Measurements from ENCODE around the gene ANKRD27.
A peak's percentile ranks its signal among the peaks of the same experiment; 100 is the strongest.
"Not testable (repeated sequence)": the region's sequence is repeated elsewhere in the genome, so short reads cannot be mapped to it uniquely, and the experiment has no call there.

Gene ANKRD27

DNA sequence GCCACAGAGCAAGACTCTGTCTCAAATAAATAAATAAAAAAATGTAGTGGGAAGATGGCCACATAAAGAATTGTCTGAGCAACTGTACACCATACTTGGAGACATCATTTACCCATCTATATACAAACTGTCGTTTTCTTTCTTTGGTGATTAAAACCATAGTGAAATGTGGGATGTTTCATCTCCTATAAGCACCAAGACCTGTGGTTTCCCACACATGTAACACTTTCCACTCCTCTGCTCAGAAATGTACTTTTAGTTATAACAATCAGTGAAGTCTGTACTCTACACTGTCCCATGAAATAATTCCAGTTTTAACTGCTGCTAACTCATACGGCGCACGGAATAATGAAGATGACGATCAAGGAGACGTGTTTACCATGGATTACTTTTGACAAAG, 75.7 kb downstream of the ANKRD27 start:
- DNase-seq: no peak

DNA sequence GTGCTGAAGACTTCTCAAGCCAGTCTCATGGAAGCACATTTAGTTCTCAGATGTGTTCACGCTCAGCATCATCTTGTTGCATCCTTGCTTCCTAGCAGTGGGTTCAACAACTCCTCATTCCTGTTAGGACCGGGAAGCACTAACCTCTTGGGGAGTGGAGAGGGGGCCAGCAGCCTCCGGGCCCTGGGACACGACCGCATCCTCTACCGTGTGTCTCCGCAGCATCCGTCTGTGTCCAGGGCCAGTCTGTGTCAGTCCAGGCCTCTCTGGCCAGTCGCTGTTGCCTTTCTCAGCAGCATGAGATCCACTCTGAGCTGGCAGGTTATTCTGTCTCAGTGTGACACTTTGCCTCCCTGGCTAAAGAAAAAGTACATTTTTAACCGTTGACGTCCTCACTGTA, 77.0 kb downstream of the ANKRD27 start:
- DNase-seq: no peak

DNA sequence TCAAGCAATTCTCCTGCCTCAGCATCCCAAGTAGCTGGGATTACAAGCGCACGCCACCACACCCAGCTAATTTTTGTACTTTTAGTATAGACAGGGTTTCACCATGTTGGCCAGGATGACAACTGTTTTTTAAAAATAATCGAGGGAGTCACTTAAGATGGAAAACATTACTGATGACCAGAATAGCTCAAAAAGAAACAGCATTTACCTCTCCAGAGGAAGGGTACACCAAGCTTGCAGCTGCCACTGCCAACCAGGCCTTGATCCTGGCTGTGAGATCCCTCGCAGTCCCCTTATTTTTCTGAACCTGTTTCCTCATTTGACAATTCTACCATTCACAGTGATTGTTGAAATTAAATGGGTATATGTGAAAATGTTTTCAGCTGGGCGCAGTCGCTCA, 79.5 kb downstream of the ANKRD27 start:
- DNase-seq: no peak

DNA sequence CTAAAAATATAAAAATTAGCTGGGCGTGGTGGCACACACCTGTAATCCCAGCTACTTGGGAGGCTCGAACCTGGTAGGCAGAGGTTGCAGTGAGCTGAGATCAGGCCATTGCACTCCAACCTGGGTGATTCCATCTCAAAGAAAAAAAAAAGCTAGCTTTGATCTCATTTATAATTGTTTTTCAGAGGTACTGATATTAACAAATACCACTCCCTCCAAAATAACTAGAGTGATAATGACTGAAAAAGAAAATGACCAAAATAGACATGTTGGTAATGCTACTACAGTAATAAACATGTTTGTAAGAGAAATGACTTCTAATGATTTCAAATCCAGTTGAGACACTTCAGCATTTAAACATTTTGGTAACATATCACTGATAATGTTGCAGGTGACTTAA, 81.0 kb downstream of the ANKRD27 start:
- DNase-seq: no peak

DNA sequence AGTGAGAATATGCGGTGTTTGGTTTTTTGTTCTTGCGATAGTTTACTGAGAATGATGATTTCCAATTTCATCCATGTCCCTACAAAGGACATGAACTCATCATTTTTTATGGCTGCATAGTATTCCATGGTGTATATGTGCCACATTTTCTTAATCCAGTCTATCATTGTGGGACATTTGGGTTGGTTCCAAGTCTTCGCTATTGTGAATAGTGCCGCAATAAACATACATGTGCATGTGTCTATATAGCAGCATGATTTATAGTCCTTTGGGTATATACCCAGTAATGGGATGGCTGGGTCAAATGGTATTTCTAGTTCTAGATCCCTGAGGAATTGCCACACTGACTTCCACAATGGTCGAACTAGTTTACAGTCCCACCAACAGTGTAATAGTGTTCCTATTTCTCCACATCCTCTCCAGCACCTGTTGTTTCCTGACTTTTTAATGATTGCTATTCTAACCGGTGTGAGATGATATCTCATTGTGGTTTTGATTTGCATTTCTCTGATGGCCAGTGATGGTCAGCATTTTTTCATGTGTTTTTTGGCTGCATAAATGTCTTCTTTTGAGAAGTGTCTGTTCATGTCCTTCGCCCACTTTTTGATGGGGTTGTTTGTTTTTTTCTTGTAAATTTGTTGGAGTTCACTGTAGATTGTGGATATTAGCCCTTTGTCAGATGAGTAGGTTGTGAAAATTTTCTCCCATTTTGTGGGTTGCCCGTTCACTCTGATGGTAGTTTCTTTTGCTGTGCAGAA, 87.1 kb downstream of the ANKRD27 start:
- DNase-seq: not testable (repeated sequence)

DNA sequence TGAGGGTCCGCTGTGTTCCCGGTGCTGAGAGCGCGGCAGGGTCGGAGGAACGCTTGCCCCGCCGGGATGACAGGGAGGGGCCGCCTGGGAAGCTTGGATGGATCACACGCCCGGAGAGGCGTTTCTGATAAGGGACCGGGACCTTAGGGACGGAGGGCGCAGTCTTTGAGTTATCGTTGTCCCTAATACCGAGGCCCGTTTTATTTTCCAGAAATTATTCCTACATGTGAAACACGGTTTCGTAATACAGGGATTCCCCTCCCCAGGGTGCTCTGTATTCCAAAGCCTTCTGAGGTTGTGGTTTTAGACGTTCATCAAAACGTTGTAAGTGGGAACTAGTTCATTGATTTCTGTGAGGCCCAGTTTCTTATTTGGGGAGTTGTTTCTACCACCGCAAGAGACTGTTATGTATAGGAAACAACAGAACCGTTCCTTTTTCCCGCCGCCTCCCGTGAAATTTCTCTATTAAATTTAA, 93.2 kb downstream of the ANKRD27 start:
- peak; percentile 27 for DNase-seq

DNA sequence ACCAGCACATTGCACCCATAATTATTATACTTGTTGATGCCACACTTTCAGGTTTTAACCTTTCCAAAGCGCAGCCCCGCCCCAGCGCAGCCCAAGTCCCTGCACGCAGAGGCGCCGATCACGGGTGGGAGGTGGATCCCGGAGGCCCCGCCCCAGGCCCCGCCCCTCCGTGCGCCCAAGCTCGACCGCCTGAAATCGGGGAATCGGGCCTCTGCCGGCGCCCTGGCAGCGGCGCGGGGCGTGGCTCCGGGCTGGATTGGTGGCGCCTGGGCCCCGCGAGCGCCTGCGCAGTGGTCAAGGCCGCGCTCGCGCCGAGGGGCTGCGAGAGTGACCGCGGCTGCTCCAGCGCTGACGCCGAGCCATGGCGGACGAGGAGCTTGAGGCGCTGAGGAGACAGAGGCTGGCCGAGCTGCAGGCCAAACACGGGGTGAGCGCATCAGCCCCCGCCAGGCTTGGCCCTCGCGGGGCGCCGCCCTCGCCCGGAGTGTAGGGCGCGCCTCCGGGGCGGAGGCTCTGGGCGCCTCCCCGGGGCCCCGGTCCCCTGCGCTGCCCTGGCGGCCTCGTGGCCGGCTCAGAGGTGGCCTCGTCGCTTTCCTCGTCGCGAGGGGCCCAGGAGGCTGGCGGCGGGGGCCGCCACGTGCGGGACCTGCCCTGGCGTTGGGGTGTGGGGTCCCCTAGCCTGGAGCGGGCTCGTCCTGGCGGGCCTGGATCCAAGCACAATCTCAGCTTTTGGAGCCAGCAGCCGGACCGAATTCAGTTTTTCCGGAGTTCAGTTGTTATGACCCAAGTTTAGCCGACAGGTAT, 93.9 kb downstream of the ANKRD27 start, which contains the start of gene PDCD5:
PDCD5 (plus strand) TSS at position 290 of the 804 bp plus-strand sequence; CDS start at position 362, 72 bp downstream.
- DNase-seq: peak; percentile 100

DNA sequence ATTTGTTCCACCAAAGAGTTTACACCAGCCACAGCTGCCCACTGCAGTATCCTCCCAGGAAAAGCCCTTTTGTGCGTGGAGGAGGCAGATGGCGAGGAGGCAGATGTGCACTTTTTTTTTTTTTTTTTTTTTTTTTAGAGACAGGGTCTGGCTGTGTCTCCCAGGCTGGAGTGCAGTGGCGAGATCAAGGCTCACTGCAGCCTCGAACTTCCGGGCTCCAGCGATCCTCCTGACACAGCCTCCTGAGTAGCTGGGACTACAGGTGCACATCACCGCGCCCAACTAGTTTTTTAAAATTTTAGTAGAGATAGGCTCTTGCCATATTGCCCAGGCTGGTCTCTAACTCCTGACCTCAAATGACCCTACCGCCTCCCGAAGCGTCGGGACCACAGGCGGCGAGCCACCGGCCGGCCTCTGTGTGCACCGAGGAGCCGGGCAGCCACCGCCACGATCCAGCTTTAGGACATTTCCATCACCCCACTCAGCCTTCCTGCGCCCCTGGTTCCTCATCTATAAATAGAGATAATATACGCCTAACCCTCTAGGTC, 94.6 kb downstream of the ANKRD27 start:
- DNase-seq: no peak

DNA sequence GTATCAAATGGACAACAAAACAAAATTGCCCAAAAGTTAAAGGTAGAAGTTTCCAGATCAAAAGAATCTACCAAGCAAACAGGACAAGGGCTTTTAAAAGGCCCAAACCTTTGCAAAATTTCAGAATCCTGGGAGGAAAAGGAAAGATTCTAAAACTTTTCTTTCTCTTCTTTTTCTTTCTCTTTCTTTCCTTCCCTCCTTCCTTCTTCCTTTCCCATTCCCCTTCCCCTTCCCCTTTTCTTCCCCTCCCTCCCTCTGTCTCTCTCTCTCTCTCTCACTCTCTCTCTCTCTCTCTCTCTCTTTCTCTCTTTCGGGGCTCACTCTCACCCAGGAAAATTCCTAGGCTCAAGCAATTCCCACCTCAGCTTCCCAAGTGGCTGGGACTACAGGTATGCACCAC, 98.2 kb downstream of the ANKRD27 start:
- DNase-seq: no peak

DNA sequence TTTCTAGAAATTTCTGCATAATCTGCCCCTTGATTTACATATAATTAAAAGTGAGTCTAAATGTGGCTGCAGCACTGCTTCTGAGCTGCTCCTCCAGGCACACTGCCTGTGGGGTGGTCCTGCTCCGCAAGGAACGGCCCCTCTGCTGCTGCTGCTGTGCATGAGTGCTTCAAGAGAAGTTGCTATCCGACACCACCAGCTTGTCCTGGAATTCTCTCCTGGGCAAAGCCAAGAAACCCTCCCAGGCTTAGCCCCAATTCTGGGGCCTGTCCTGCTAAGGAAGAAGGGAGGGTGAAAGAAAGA, 101.5 kb downstream of the ANKRD27 start:
- no peak for DNase-seq

DNA sequence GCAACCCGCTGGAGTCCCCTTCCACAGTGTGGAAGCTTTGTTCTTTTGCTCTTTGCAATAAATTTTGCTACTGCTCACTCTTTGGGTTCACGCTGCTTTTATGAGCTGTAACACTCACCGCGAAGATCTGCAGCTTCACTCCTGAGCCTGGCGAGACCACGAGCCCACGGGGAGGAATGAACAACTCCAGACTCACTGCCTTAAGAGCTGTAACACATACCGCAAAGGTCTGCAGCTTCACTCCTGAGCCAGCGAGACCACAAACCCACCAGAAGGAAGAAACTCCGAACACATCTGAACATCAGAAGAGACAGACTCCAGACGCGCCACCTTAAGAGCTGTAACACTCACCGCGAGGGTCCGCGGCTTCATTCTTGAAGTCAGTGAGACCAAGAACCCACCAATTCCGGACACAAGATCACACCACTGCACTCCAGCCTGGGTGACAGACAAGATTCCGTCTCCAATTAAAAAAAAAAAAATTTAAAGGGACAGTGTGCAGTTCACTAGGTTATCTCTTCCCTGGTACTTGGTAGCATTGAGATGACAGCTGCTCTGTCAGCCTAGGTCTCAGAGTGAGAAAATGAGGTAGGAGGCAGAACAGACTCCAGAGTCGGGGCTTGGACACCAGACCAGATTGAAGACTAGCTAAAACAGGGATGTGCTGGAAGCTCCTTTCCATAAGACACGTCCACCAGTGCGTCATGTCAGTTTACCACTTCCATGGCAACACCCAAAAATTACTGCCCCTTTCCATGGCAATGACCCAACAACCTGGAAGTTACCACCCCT, 102.1 kb downstream of the ANKRD27 start:
- DNase-seq: not testable (repeated sequence)

DNA sequence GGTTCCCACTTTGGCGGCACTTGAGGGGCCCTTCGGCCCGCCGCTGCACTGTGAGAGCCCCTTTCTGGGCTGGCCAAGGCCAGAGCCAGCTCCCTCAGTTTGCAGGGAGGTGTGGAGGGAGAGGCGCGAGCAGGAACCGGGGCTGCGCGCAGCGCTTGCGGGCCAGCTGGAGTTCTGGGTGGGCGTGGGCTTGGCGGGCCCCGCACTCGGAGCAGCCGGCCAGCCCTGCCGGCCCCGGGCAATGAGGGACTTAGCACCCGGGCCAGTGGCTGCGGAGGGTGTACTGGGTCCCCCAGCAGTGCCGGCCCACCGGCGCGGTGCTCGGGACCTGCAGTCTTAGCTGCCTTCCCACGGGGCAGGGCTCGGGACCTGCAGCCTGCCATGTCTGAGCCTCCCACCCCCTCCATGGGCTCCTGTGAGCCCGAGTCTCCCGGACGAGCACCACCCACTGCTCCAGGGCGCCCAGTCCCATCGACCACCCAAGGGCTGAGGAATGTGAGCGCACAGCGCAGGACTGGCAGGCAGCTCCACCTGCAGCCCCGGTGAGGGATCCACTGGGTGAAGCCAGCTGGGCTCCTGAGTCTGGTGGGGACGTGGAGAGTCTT, 103.4 kb downstream of the ANKRD27 start:
- not testable (repeated sequence) for DNase-seq

DNA sequence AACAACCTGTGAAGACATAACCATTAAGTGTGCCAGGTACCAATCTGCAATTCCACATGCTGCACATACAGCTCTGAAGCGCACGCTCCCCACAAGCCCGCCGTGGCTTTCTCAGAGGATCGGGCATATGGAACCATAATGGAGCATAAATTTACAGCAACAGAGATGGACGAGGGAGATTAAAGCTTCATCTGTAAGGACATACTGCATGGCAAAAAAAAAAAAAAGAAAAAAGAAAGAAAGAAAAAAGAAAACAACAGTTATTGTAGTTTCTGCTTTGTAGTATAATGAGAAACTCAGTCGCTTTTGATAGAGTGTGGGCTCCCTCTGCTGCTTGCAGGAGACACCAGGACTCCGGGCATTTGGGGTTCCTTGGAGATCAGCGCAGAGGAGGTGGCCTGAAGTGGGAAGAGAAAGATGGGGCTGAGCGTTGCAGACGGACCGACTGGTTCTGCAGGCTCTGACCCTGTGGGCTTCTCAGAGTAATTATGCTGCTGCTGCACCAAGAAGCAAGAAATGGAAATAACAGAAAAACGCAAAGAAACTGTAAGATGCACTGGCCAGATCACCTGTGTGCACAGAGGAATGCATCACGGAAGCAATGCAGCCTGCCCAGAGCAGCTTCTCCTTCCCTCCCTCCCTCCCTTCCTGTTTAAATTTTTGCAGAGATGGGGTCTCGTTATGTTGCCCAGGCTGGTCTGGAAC, 104.7 kb downstream of the ANKRD27 start:
- peak; percentile 85 for DNase-seq

DNA sequence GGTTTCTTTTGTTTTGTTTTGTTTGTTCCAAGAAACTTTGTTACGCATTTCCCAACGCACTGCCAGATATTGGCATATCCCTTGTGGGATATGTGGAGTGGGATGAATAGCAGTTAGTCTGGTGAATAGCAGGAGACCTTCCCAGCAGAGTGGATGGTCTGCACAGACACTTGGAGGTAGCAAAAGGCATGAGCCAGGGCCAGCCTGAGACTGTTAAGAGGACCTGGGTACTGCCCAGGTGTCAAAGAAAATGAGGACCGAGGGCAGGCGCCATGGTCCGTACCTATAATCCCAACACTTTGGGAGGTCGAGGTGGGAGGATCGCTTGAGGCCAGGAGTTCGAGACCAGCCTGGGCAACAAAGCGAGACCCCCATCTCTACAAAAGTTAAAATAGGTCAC, 107.5 kb downstream of the ANKRD27 start:
- no peak for DNase-seq

DNA sequence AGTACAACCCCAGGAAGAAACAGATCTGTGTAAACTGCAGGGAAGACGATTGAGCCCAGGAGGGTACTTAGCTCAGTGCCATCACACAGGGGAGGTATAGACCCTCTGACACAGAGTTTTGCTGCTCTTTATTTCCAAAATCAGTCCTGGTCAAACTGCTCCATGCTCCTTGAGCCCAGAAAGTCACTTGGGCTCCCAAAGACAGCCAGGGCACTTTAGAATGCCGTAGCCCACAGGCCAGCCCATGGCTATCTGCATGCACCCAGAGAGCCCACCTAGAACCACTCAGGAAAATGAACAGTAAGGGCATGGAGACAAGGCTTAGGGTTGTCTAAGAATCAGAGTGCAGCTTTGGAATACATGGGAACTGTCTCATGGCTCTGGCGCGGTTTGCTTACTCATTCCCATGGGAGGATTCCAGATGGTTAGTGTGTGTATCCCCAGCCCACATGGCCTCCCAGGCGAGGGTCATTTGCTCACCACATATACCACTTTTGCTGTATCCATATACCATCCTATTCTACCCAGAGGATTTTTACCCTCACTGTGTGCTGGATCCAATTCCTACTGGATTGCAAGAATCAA, 108.6 kb downstream of the ANKRD27 start:
- no peak for DNase-seq

DNA sequence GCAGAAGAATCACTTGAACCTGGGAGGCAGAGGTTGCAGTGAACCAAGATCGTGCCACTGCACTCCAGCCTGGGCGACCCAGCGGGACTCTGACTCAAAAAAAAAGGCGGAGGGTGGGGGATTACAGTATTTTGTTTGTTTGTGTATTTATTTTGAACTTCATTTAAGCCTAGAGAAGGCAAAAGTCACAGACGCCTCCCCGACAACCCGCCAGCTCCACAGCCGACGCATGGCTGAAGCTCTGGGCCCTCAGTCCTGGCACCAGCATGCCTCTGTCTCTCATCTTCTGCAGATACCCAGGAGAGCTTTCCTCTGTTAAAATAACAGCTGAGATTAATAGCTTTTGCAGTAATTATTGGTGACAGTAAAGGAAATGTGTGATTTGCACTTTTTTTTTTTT, 111.2 kb downstream of the ANKRD27 start:
- no peak for DNase-seq

DNA sequence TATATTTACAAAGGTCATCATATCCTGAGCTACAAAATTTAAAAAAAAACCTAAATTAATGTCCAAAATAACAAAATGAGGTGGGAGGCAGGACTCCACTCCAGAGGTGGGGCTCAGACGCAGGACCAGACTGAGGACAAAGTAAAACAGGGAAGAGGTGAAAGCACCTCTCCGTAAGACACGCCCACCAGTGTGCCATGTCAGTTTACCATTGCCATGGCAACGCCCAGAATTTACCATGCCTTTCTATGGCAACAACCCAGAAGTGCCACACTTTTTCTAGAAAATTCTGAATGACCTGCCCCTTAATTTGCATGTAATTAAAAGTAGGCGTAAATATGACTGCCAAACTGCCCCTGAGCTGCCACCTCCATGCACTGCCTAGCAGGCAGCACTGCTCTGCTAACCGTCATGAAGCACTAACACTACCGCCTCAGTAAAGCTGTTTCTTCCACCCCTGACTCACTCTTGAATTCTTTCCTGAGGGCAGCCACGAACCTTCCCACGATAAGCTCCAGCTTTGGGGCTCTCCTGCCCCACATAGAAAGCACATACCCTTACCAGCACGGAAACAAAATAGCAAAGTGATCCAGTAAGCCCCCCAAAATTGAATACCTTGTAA, 116.3 kb downstream of the ANKRD27 start:
- DNase-seq: no peak

DNA sequence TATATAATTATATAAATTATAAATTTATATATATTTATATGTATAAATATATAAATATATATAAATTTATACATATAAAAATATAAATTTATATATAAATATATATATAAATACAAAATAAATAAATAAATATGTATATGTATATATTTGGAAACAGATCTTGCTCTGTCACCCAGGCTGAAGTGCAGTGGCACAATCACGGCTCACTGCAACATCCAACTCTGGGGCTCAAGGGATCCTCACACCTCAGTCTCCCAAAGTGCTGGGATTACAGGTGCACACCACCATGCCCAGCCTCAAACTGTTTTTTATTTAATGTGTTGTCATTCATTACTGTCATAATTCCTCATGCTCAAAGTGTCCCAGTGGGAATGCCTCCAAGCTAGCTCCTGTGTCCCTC, 119.2 kb downstream of the ANKRD27 start:
- no peak for DNase-seq

DNA sequence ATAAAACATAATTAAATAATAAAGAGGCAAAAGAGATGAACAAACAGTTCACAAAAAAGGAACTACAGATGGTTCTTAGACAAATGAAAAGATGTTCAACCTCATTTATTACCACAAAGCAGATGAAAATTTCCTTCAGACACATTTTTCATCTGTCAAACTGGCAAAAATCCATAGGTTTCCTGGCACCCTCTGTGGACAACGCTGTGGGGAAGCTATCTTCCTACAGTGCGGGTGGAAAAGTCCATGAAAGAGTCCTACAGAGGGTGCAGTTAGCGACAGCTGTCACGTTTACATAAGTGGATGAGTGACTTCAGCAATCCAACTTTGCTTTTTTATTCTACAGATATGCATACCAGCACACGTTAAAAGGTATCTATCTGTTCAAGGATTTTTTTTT, 124.3 kb downstream of the ANKRD27 start:
- DNase-seq: peak; percentile 18
